K562 (cell line): ENCODE measurements around the gene HTR5A. TPM values are rescaled to one million over a fixed set of nuclear protein-coding genes. Genes with fewer than 3 reads are reported as not detected.

Experiments used
- CC2D1A ChIP-seq: fragments of 450-650 bp; IDR thresholded peaks from 2 replicates; pipeline ENCODE4 v1.6.1; 2017; ENCODE audit warnings: mild to moderate bottlenecking
- FOXK2 ChIP-seq, 2 experiments: fragments of 450-650 bp; IDR thresholded peaks in 1 of 2; conservative IDR thresholded peaks in 1 of 2; 2 replicates each; pipeline ENCODE4 v1.6.1; 2016; ENCODE audit warnings: low read depth in 2 of 2, mild to moderate bottlenecking in 1 of 2
- HDGF ChIP-seq: fragments of 450-650 bp; IDR thresholded peaks from 2 replicates; pipeline ENCODE4 v1.6.1; 2016
- MEIS2 ChIP-seq: fragments of 450-650 bp; IDR thresholded peaks from 2 replicates; pipeline ENCODE4 v1.6.1; 2014; ENCODE audit warnings: mild to moderate bottlenecking; ENCODE audit not compliant: partially characterized antibody
- NCOA2 ChIP-seq, 2 experiments: fragments of 450-650 bp; IDR thresholded peaks; 2 replicates each; pipeline ENCODE4 v1.6.1; 2018; ENCODE audit warnings: mild to moderate bottlenecking in 2 of 2, moderate library complexity in 1 of 2; ENCODE audit not compliant: partially characterized antibody in 2 of 2
- NR1H2 ChIP-seq: sonication (generic); formaldehyde crosslinking; IDR thresholded peaks from 2 replicates; pipeline ENCODE4 v1.4.0; 2020; ENCODE audit warnings: mild to moderate bottlenecking, missing genetic modification reagents
- POLR2H ChIP-seq: IDR thresholded peaks from 2 replicates; pipeline ENCODE4 v1.6.1; 2016; ENCODE audit warnings: missing genetic modification characterization, low read depth, mild to moderate bottlenecking, control low read depth, missing compliant biosample characterization, moderate library complexity
- RAD51 ChIP-seq: fragments of 450-650 bp; IDR thresholded peaks from 2 replicates; pipeline ENCODE4 v1.7.1; 2016; ENCODE audit warnings: low read depth, mild to moderate bottlenecking, borderline replicate concordance
- RBFOX2 ChIP-seq: fragments of 200-400 bp; formaldehyde crosslinking; IDR thresholded peaks from 2 replicates; pipeline ENCODE4 v1.6.1; 2017; ENCODE audit warnings: low read depth, mild to moderate bottlenecking, low read length, moderate library complexity
- RFX7 ChIP-seq: fragments of 250-450 bp; sonication (Bioruptor Pico); IDR thresholded peaks from 2 replicates; pipeline ENCODE4 v1.5.1; 2021; ENCODE audit warnings: mild to moderate bottlenecking
- RNF2 ChIP-seq: sonication (generic); IDR thresholded peaks from 2 replicates; pipeline ENCODE4 v1.6.1; 2016
- U2AF2 ChIP-seq: fragments of 200-400 bp; formaldehyde crosslinking; optimal IDR thresholded peaks from 2 replicates; pipeline ENCODE3; 2017; ENCODE audit warnings: low read depth, mild to moderate bottlenecking, low read length
- ZNF224 ChIP-seq: sonication (generic); formaldehyde crosslinking; IDR thresholded peaks from 2 replicates; pipeline ENCODE4 v1.8.0; 2022; ENCODE audit warnings: mild to moderate bottlenecking, missing genetic modification reagents
- ZNF766 ChIP-seq: fragments of 200-800 bp; sonication (Bioruptor generic); conservative IDR thresholded peaks from 2 replicates; pipeline ENCODE4 v1.6.1; 2016; ENCODE audit warnings: missing genetic modification characterization, missing compliant biosample characterization
- polyA plus RNA-seq, 8 experiments: library from polyadenylated mRNA; depleted of rRNA in 4 of 8; stranded (reverse) in 5 of 8; unstranded in 3 of 8; fragments of >200 nt; fragmentation: Nextera tagmentation in 2 of 8; fragmentation: Illumina TruSeq in 1 of 8; extraction: Ambion mirVana in 2 of 8; extraction: Trizol in 1 of 8; gene quantifications; 2 replicates each; pipeline versions ENCODE4 v1.2.1 to v1.2.3, GENCODE V29; 2011 to 2014; ENCODE audit warnings: inconsistent platforms in 1 of 8, missing spikeins in 1 of 8
- total RNA-seq, 7 experiments: library from RNA; depleted of rRNA in 6 of 7; stranded (reverse); fragments of >200 nt in 6 of 7; fragmentation: Illumina TruSeq in 2 of 7; extraction: Trizol in 2 of 7; gene quantifications; 2 replicates each; pipeline versions ENCODE4 v1.2.1 to v1.2.3, GENCODE V29; 2011 to 2021; ENCODE audit warnings: low replicate concordance in 1 of 7
- TF ChIP-seq, protein P1 (sequence below): fragments of 450-650 bp; IDR thresholded peaks from 2 replicates; pipeline ENCODE4 v1.6.1; 2016; ENCODE audit warnings: mild to moderate bottlenecking, moderate library complexity
- TF ChIP-seq, protein P2 (sequence below): fragments of 250-450 bp; sonication (Bioruptor Pico); IDR thresholded peaks from 2 replicates; pipeline ENCODE4 v1.5.0; 2020; ENCODE audit warnings: mild to moderate bottlenecking, borderline replicate concordance

HTR5A gene
- total and polyA plus RNA-seq, 9 of the 15 experiments (the other 6 are each of a cell fraction or from before 2014, with no cell fraction given), result 0.06 TPM; not detected in 8

DNA sequence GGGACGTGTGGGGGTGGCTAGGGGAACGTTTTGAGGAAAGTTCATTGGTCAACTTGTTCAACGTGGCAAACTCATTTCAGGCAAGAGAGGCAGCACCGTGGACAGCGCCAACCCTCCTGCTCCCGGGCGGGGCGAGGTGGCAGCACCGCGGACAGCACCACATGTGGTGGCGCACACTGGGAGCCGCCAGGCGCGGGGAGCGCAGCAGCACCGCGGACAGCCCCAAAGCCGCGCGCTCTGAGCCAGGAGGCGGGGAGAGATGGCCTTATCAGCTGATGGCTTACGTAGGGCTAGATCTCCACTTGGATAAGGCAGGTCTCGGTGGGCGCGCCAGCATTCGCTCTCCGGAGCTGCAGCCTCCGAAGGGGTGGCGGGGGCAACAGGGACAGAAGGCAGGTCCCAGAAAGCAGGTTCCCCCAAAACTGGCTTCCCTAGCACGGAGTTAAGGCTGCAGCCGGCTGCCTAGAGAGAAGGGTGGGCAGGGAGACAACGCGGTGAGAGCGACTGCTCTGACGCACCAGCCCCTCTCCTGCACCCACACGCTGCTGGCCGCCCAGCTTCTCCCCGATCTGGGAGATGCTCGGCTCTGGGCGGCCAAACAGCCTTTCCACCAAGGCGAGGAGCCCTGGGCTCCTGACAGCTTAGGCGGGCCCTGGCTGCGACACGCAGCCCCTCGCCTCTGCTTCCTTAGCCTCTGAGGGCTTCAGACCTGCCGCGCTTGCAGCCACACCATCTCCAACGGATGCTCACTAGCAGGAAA is at the start of gene HTR5A (continued):
- peak; percentile 99 for TF ChIP-seq ZNF224
- TF ChIP-seq NR1H2 (CRISPR knock-in tag), result peak; percentile 100
- peak; percentile 60; the same call in 1 of the 2 replicates for TF ChIP-seq RNF2
- TF ChIP-seq, protein P1, sequence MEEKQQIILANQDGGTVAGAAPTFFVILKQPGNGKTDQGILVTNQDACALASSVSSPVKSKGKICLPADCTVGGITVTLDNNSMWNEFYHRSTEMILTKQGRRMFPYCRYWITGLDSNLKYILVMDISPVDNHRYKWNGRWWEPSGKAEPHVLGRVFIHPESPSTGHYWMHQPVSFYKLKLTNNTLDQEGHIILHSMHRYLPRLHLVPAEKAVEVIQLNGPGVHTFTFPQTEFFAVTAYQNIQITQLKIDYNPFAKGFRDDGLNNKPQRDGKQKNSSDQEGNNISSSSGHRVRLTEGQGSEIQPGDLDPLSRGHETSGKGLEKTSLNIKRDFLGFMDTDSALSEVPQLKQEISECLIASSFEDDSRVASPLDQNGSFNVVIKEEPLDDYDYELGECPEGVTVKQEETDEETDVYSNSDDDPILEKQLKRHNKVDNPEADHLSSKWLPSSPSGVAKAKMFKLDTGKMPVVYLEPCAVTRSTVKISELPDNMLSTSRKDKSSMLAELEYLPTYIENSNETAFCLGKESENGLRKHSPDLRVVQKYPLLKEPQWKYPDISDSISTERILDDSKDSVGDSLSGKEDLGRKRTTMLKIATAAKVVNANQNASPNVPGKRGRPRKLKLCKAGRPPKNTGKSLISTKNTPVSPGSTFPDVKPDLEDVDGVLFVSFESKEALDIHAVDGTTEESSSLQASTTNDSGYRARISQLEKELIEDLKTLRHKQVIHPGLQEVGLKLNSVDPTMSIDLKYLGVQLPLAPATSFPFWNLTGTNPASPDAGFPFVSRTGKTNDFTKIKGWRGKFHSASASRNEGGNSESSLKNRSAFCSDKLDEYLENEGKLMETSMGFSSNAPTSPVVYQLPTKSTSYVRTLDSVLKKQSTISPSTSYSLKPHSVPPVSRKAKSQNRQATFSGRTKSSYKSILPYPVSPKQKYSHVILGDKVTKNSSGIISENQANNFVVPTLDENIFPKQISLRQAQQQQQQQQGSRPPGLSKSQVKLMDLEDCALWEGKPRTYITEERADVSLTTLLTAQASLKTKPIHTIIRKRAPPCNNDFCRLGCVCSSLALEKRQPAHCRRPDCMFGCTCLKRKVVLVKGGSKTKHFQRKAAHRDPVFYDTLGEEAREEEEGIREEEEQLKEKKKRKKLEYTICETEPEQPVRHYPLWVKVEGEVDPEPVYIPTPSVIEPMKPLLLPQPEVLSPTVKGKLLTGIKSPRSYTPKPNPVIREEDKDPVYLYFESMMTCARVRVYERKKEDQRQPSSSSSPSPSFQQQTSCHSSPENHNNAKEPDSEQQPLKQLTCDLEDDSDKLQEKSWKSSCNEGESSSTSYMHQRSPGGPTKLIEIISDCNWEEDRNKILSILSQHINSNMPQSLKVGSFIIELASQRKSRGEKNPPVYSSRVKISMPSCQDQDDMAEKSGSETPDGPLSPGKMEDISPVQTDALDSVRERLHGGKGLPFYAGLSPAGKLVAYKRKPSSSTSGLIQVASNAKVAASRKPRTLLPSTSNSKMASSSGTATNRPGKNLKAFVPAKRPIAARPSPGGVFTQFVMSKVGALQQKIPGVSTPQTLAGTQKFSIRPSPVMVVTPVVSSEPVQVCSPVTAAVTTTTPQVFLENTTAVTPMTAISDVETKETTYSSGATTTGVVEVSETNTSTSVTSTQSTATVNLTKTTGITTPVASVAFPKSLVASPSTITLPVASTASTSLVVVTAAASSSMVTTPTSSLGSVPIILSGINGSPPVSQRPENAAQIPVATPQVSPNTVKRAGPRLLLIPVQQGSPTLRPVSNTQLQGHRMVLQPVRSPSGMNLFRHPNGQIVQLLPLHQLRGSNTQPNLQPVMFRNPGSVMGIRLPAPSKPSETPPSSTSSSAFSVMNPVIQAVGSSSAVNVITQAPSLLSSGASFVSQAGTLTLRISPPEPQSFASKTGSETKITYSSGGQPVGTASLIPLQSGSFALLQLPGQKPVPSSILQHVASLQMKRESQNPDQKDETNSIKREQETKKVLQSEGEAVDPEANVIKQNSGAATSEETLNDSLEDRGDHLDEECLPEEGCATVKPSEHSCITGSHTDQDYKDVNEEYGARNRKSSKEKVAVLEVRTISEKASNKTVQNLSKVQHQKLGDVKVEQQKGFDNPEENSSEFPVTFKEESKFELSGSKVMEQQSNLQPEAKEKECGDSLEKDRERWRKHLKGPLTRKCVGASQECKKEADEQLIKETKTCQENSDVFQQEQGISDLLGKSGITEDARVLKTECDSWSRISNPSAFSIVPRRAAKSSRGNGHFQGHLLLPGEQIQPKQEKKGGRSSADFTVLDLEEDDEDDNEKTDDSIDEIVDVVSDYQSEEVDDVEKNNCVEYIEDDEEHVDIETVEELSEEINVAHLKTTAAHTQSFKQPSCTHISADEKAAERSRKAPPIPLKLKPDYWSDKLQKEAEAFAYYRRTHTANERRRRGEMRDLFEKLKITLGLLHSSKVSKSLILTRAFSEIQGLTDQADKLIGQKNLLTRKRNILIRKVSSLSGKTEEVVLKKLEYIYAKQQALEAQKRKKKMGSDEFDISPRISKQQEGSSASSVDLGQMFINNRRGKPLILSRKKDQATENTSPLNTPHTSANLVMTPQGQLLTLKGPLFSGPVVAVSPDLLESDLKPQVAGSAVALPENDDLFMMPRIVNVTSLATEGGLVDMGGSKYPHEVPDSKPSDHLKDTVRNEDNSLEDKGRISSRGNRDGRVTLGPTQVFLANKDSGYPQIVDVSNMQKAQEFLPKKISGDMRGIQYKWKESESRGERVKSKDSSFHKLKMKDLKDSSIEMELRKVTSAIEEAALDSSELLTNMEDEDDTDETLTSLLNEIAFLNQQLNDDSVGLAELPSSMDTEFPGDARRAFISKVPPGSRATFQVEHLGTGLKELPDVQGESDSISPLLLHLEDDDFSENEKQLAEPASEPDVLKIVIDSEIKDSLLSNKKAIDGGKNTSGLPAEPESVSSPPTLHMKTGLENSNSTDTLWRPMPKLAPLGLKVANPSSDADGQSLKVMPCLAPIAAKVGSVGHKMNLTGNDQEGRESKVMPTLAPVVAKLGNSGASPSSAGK, result no peak
- no peak for TF ChIP-seq U2AF2
- TF ChIP-seq RFX7, result no peak
- no peak for TF ChIP-seq CC2D1A
- no peak for TF ChIP-seq HDGF
- TF ChIP-seq FOXK2 (conservative IDR thresholded peaks at IDR 0.05 in 1 of 2, IDR thresholded peaks at IDR 0.05 in 1 of 2; ENCODE audit: low read depth in 2 of 2), result no peak
- peak; percentile 48 for TF ChIP-seq RBFOX2
- peak; percentile 100 for TF ChIP-seq ZNF766 (CRISPR knock-in tag)
- no peak for TF ChIP-seq RAD51
- TF ChIP-seq, protein P2, sequence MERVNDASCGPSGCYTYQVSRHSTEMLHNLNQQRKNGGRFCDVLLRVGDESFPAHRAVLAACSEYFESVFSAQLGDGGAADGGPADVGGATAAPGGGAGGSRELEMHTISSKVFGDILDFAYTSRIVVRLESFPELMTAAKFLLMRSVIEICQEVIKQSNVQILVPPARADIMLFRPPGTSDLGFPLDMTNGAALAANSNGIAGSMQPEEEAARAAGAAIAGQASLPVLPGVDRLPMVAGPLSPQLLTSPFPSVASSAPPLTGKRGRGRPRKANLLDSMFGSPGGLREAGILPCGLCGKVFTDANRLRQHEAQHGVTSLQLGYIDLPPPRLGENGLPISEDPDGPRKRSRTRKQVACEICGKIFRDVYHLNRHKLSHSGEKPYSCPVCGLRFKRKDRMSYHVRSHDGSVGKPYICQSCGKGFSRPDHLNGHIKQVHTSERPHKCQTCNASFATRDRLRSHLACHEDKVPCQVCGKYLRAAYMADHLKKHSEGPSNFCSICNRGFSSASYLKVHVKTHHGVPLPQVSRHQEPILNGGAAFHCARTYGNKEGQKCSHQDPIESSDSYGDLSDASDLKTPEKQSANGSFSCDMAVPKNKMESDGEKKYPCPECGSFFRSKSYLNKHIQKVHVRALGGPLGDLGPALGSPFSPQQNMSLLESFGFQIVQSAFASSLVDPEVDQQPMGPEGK, result 0 out of 2 replicates have a peak, but pooled peaks have one; percentile 74
- TF ChIP-seq MEIS2, result no peak
- TF ChIP-seq NCOA2 (IDR thresholded peaks at IDR 0.05; ENCODE audit: partially characterized antibody in 2 of 2), result no peak
- no peak for TF ChIP-seq POLR2H
